OCI-LY1 (cell line): ENCODE data around the gene TES.
A peak's percentile ranks its signal among the peaks of the same experiment; 100 is the strongest.

Source experiments
- H2AFZ ChIP-seq: fragments of 200-600 bp; sonication (generic), shearing (Covaris generic); 2 replicates; pipeline ENCODE4 v1.6.0; 2014; ENCODE audit warnings: antibody characterized with exemption, mild to moderate bottlenecking, low read length
- H3F3A ChIP-seq: fragments of 200-600 bp; sonication (generic), shearing (Covaris generic); 2 replicates; pipeline ENCODE4 v1.6.0; 2014; ENCODE audit warnings: mild to moderate bottlenecking, antibody characterized with exemption, low read length, moderate library complexity; ENCODE audit not compliant: insufficient read depth
- H3K27ac ChIP-seq: fragments of 200-600 bp; sonication (generic); 2 replicates; pipeline ENCODE4 v1.5.1; 2014; ENCODE audit warnings: low read length, mixed run types, mild to moderate bottlenecking, low read depth; ENCODE audit not compliant: poor library complexity, severe bottlenecking
- H3K27me3 ChIP-seq: fragments of 200-600 bp; sonication (generic); 2 replicates; pipeline ENCODE4 v1.6.0; 2014; ENCODE audit warnings: antibody characterized with exemption, mild to moderate bottlenecking, low read length, moderate library complexity; ENCODE audit not compliant: insufficient read depth
- H3K36me3 ChIP-seq: fragments of 200-600 bp; sonication (generic); 2 replicates; pipeline ENCODE4 v1.6.1; 2014; ENCODE audit warnings: mild to moderate bottlenecking, antibody characterized with exemption, low read length, moderate library complexity, mixed read lengths; ENCODE audit not compliant: insufficient read depth
- H3K4me1 ChIP-seq: fragments of 200-600 bp; sonication (generic); 2 replicates; pipeline ENCODE4 v1.5.1; 2014; ENCODE audit warnings: mild to moderate bottlenecking, low read length, moderate library complexity; ENCODE audit not compliant: insufficient read depth, severe bottlenecking
- H3K4me2 ChIP-seq: fragments of 200-600 bp; sonication (generic), shearing (Covaris generic); 2 replicates; pipeline ENCODE4 v1.6.1; 2014; ENCODE audit warnings: low read length
- H3K4me3 ChIP-seq: fragments of 200-600 bp; sonication (generic); 2 replicates; pipeline ENCODE4 v1.5.1; 2014; ENCODE audit warnings: low read length, low read depth, mild to moderate bottlenecking, mixed read lengths; ENCODE audit not compliant: poor library complexity, severe bottlenecking
- H3K79me2 ChIP-seq: fragments of 200-600 bp; shearing (Covaris generic); 2 replicates; pipeline ENCODE4 v1.6.1; 2016; ENCODE audit warnings: mixed run types, low read length, mixed read lengths; ENCODE audit not compliant: insufficient read depth
- H3K9ac ChIP-seq: fragments of 200-600 bp; sonication (generic), shearing (Covaris generic); 2 replicates; pipeline ENCODE4 v1.6.1; 2014; ENCODE audit warnings: mild to moderate bottlenecking, low read length, mixed read lengths
- H3K9me2 ChIP-seq: fragments of 200-600 bp; sonication (generic), shearing (Covaris generic); 2 replicates; pipeline ENCODE4 v1.6.1; 2014; ENCODE audit warnings: low read depth, mild to moderate bottlenecking, low read length, mixed read lengths
- H3K9me3 ChIP-seq: fragments of 200-600 bp; shearing (Covaris generic); 2 replicates; pipeline ENCODE4 v1.6.1; 2014; ENCODE audit warnings: low read length, mixed read lengths
- H4K20me1 ChIP-seq: fragments of 200-600 bp; sonication (generic), shearing (Covaris generic); 2 replicates; pipeline ENCODE4 v1.6.0; 2016; ENCODE audit warnings: mild to moderate bottlenecking, low read length; ENCODE audit not compliant: insufficient read depth
- CTCF ChIP-seq: fragments of 200-600 bp; sonication (generic), shearing (Covaris generic); IDR thresholded peaks from 2 replicates; pipeline ENCODE4 v1.5.1; 2017; ENCODE audit warnings: mild to moderate bottlenecking, antibody characterized with exemption, low read length, moderate library complexity, mixed read lengths
- EZH2 ChIP-seq: fragments of 200-600 bp; sonication (generic), shearing (Covaris generic); IDR thresholded peaks from 2 replicates; pipeline ENCODE4 v1.8.0; 2017; ENCODE audit warnings: borderline replicate concordance, mixed run types, mild to moderate bottlenecking, antibody characterized with exemption, low read length, moderate library complexity, mixed read lengths

TES gene

DNA sequence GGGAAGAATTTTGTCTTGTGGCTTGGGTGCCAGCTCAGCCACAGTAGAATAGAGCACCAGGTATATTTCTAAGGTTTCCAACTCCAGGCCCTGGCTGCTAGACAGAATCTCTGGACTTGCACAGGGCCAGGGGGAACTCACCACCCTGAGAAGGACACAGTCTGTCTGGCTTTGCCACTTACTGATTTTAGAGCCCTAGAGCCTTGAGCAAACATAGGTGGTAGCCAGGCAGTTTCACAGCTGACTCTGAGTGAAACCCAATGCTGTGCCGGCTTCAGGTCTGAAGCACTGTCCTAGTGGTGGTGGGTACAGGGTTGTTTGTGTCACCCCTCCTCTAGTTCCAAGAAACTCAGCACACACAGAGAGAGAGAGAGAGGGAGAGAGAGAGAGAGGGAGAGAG lies 81.6 kb downstream of the TES start:
- Histone ChIP-seq H3K27ac (no peak overlapping the region), H3K27me3 (no peaks in the 10 kb centered on the region), H4K20me1 (no peaks in the 10 kb centered on the region), H3F3A (no peaks in the 10 kb centered on the region), H3K79me2 (no peaks in the 10 kb centered on the region), H3K36me3 (no peaks in the 10 kb centered on the region), H2AFZ (no peak overlapping the region), H3K4me2 (no peak overlapping the region), H3K9ac (no peak overlapping the region), H3K4me3 (no peak overlapping the region), H3K9me3 (no peaks in the 10 kb centered on the region), H3K9me2 (no peaks in the 10 kb centered on the region), H3K4me1 (no peaks in the 10 kb centered on the region)
- TF ChIP-seq CTCF (no peak), EZH2 (no peak)

GRCh38 chr7:116292381-116292780 lies 82.0 kb downstream of the TES start:
- H3K4me2 ChIP-seq = no peak overlapping the region

DNA sequence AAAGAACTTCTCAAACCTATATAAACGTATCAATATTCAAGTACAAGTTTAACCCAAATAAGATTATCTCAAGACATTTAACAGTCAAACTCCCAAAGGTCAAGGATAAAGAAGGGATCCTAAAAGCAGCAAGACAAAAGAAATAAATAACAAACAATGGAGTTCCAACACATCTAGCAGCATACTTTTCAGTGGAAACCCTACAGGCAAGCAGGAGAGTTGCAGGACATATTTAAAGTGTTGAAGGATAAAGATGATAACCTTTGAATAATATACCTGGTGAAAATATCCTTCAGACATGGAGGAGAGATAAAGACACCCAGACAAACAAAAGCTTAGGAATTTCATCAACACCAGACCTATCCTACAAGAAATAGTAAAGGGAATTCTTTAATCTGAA lies 82.8 kb downstream of the TES start:
- Histone ChIP-seq H3K36me3 (no peaks in the 10 kb centered on the region), H4K20me1 (no peaks in the 10 kb centered on the region), H3K27ac (no peak overlapping the region), H3K27me3 (no peaks in the 10 kb centered on the region), H2AFZ (no peak overlapping the region), H3F3A (no peaks in the 10 kb centered on the region), H3K9me3 (no peaks in the 10 kb centered on the region), H3K4me1 (no peaks in the 10 kb centered on the region), H3K79me2 (no peaks in the 10 kb centered on the region), H3K9ac (no peak overlapping the region), H3K9me2 (no peaks in the 10 kb centered on the region), H3K4me3 (no peak overlapping the region), H3K4me2 (no peak overlapping the region)
- TF ChIP-seq CTCF (peak; percentile 15), EZH2 (no peak)

More at GRCh38 chr7:116292381-116292780, 82.0 kb downstream of the TES start:
- no peaks in the 10 kb centered on the region for H3K36me3 ChIP-seq
- H3K9me3 ChIP-seq = no peaks in the 10 kb centered on the region
- H3K9me2 ChIP-seq = no peaks in the 10 kb centered on the region
- H4K20me1 ChIP-seq = no peaks in the 10 kb centered on the region
- no peak overlapping the region for H3K27ac ChIP-seq
- no peak overlapping the region for H3K9ac ChIP-seq
- H3K27me3 ChIP-seq = no peaks in the 10 kb centered on the region
- no peak overlapping the region for H2AFZ ChIP-seq
- no peaks in the 10 kb centered on the region for H3K4me1 ChIP-seq
- H3K4me3 ChIP-seq = no peak overlapping the region
- H3F3A ChIP-seq = no peaks in the 10 kb centered on the region
- TF ChIP-seq CTCF (no peak), EZH2 (no peak)
- no peaks in the 10 kb centered on the region for H3K79me2 ChIP-seq
